Smooth muscle cell (in vitro differentiated cells): Measurements from ENCODE around the gene CYP4F3. TPM values are rescaled to one million over a fixed set of nuclear protein-coding genes. Genes with fewer than 3 reads are reported as not detected.

Experiments
- DNase-seq: peaks from one replicate; lab custom pipeline; 2025; ENCODE audit not compliant: unreplicated experiment; lab: John Stamatoyannopoulos, UW
- H2AFZ ChIP-seq: fragments of 200-600 bp; sonication (generic); 2 replicates; pipeline ENCODE4 v1.6.0; 2016; ENCODE audit warnings: antibody characterized with exemption, low read depth, mild to moderate bottlenecking
- H3F3A ChIP-seq: fragments of 200-600 bp; sonication (generic); 2 replicates; pipeline ENCODE4 v1.6.0; 2017; ENCODE audit warnings: antibody characterized with exemption, low read depth
- H3K27ac ChIP-seq: fragments of 200-600 bp; sonication (generic); 2 replicates; pipeline ENCODE4 v1.5.1; 2016; ENCODE audit warnings: low read depth, mild to moderate bottlenecking
- H3K27me3 ChIP-seq: fragments of 200-600 bp; sonication (generic); 2 replicates; pipeline ENCODE4 v1.6.1; 2016; ENCODE audit warnings: low read depth, mild to moderate bottlenecking
- H3K36me3 ChIP-seq: fragments of 200-600 bp; sonication (generic); 2 replicates; pipeline ENCODE4 v1.5.1; 2016; ENCODE audit warnings: low read depth
- H3K4me1 ChIP-seq: fragments of 200-600 bp; sonication (generic); 2 replicates; pipeline ENCODE4 v1.5.1; 2016; ENCODE audit warnings: low read depth
- H3K4me2 ChIP-seq: fragments of 200-600 bp; sonication (generic); 2 replicates; pipeline ENCODE4 v1.6.0; 2016; ENCODE audit warnings: mild to moderate bottlenecking
- H3K4me3 ChIP-seq: fragments of 200-600 bp; sonication (generic); 2 replicates; pipeline ENCODE4 v1.5.1; 2016; ENCODE audit warnings: mild to moderate bottlenecking
- H3K79me2 ChIP-seq: fragments of 200-600 bp; sonication (generic); 2 replicates; pipeline ENCODE4 v1.6.0; 2016; ENCODE audit warnings: low read depth, mild to moderate bottlenecking
- H3K9ac ChIP-seq: fragments of 200-600 bp; sonication (generic); 2 replicates; pipeline ENCODE4 v1.6.0; 2016; ENCODE audit warnings: low read depth
- H3K9me3 ChIP-seq: fragments of 200-600 bp; sonication (generic); replicated peaks from 2 replicates; pipeline ENCODE4 v1.5.1; 2016; ENCODE audit warnings: low read depth
- H4K20me1 ChIP-seq: fragments of 200-600 bp; sonication (generic); 2 replicates; pipeline ENCODE4 v1.6.0; 2016; ENCODE audit warnings: low read depth
- CTCF ChIP-seq: fragments of 200-600 bp; sonication (generic); IDR thresholded peaks from 2 replicates; pipeline ENCODE4 v1.5.1; 2017; ENCODE audit warnings: borderline replicate concordance, mild to moderate bottlenecking, antibody characterized with exemption; ENCODE audit not compliant: insufficient read depth, poor library complexity, severe bottlenecking
- WGBS: methylation state at CpG from one replicate; pipeline ENCODE4 v1.1.7; 2016; ENCODE audit warnings: low lambda C conversion rate; 5-methylcytosine and 5-hydroxymethylcytosine counted together
- polyA plus RNA-seq: library from polyadenylated mRNA; unstranded; fragments of >200 nt; fragmentation: Nextera tagmentation; extraction: Ambion mirVana; gene quantifications from 2 replicates; pipeline ENCODE4 v1.2.1, GENCODE V29; 2016
- total RNA-seq: library from RNA; depleted of rRNA; stranded (reverse); fragments of >200 nt; gene quantifications from 2 replicates; pipeline ENCODE4 v1.2.3, GENCODE V29; 2014

CYP4F3 gene
- total and polyA plus RNA-seq, 2 experiments from 2014 or later = not detected

DNA sequence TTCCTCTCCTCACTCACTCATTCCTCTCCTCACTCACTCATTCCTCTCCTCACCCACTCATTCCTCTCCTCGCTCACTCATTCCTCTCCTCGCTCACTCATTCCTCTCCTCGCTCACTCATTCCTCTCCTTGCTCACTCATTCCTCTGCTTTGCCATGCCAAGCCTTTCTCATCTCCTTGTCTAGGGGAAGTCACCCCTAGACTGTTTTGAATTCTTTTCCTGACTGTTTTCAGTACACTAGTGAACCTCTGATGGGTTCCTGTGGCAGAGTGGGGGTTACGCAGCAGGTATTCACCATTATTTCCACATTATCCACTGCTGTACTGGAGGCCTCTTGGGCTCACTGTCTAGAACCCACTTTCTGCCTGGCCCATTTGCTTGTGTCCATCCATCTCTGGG is 24.5 kb upstream of the CYP4F3 start:
- H2AFZ ChIP-seq = no peak overlapping the region
- no peak overlapping the region for H3K27ac ChIP-seq
- no peak overlapping the region for H3K4me3 ChIP-seq
- H4K20me1 ChIP-seq = no peaks in the 10 kb centered on the region
- no peak for DNase-seq
- H3K36me3 ChIP-seq = no peaks in the 10 kb centered on the region
- H3K9me3 ChIP-seq = no peaks in the 10 kb centered on the region
- no peak overlapping the region for H3K4me2 ChIP-seq
- no peaks in the 10 kb centered on the region for H3K4me1 ChIP-seq
- no peaks in the 10 kb centered on the region for H3K79me2 ChIP-seq
- no peak overlapping the region for H3K9ac ChIP-seq
- no peaks in the 10 kb centered on the region for H3K27me3 ChIP-seq
- H3F3A ChIP-seq = no peaks in the 10 kb centered on the region
- TF ChIP-seq CTCF = no peak
- WGBS = 90% methylated on average over 4 of the region's 4 CpGs

DNA sequence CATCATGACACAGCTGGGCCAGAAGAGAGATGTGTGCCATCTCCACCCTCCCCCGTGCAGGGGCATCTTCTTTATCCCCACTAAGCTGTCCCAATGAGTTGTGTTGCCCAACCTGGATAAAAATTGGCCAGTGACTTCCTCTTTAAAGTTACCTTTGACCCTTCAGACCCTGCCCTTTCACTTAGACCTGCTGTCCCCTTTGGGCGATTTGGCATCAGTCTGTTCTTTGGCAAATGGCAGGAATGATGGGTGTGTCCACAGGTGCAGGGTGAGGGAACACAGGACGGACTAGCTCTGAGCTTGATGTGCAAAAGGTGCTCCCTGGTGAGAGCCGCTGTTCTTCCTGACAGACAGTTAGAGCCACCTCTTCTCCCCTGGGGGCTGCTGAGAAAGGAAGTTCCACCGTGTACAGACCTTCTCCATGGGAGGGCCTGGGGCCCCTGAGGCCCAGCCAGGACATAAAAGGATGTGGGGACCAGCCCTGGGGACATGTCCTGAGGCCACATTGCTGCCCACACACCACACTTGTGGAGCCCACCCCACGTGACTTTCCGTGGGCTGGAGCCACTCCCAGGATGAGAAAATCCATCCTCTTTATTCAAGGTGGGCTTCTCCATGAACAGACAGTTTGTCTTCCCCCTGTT is 23.9 kb upstream of the CYP4F3 start:
- no peaks in the 10 kb centered on the region for H4K20me1 ChIP-seq
- no peak for DNase-seq
- H3K9ac ChIP-seq = no peak overlapping the region
- no peak overlapping the region for H3K27ac ChIP-seq
- no peaks in the 10 kb centered on the region for H3F3A ChIP-seq
- no peaks in the 10 kb centered on the region for H3K9me3 ChIP-seq
- no peak overlapping the region for H3K4me3 ChIP-seq
- H3K4me2 ChIP-seq = no peak overlapping the region
- no peaks in the 10 kb centered on the region for H3K79me2 ChIP-seq
- no peaks in the 10 kb centered on the region for H3K27me3 ChIP-seq
- no peaks in the 10 kb centered on the region for H3K4me1 ChIP-seq
- no peaks in the 10 kb centered on the region for H3K36me3 ChIP-seq
- no peak overlapping the region for H2AFZ ChIP-seq
- TF ChIP-seq CTCF = no peak
- WGBS = 55% methylated on average over 7 of the region's 7 CpGs

DNA sequence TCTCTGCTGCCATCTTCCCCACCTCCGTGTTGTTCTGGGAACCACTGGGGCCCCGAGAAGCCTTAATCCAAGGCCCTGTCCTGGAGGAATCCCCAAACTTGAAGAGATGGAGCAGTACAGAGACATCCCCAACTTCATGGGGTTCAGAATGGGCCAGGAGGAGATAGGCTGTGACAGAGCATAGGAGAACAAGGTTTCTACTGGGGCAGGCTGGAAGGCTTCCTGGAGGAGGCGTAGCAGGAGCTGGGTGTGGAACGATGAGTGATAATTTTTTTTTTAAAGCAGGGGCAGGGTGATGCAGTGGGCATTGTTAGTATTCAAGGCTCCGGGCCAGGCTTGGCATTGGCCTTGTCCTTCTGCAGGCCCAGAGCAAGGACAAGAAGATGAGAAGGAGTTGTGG is 22.4 kb upstream of the CYP4F3 start:
- Histone ChIP-seq H3K4me1 (no peaks in the 10 kb centered on the region), H2AFZ (no peak overlapping the region), H4K20me1 (no peaks in the 10 kb centered on the region), H3K4me3 (no peak overlapping the region), H3K9ac (no peak overlapping the region), H3K79me2 (no peaks in the 10 kb centered on the region), H3K36me3 (no peaks in the 10 kb centered on the region), H3K27ac (no peak overlapping the region), H3F3A (no peaks in the 10 kb centered on the region), H3K4me2 (no peak overlapping the region), H3K9me3 (no peaks in the 10 kb centered on the region), H3K27me3 (no peaks in the 10 kb centered on the region)
- 68% methylated on average over 5 of the region's 5 CpGs for WGBS
- no peak for TF ChIP-seq CTCF
- no peak for DNase-seq

DNA sequence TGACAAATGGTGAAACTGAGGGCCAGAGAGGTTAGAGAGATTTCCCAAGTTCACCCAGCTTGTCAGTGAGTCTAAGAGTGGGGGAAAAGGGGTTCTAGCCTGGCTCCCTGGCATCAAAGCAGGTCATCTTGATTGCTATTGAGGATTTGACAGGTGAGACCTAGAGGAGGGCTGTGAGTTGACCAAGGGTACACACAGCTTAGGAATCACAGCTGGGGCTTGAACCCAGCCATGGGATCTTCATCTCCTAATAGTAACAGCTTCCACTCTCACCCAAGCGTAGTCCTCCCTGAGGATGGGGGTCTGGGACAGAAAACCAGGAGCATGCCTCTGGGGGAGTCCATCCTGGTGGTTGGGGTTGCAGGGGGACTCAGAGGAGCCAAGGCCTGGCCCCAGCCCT is 18.9 kb upstream of the CYP4F3 start:
- no peaks in the 10 kb centered on the region for H3K4me1 ChIP-seq
- no peak overlapping the region for H3K4me3 ChIP-seq
- no peaks in the 10 kb centered on the region for H3K27me3 ChIP-seq
- no peaks in the 10 kb centered on the region for H3K36me3 ChIP-seq
- H3K27ac ChIP-seq = no peak overlapping the region
- DNase-seq = no peak
- no peak overlapping the region for H2AFZ ChIP-seq
- no peak overlapping the region for H3K9ac ChIP-seq
- H3F3A ChIP-seq = no peaks in the 10 kb centered on the region
- H3K9me3 ChIP-seq = no peaks in the 10 kb centered on the region
- 76% methylated on average over 1 of the region's 1 CpG for WGBS
- no peak for TF ChIP-seq CTCF
- H3K4me2 ChIP-seq = no peak overlapping the region
- H3K79me2 ChIP-seq = no peaks in the 10 kb centered on the region
- H4K20me1 ChIP-seq = no peaks in the 10 kb centered on the region
